Activated naive CD4-positive, alpha-beta T cell treated with Interleukin-2 at 50 U/mL for 16 hours (primary cell): Measurements from ENCODE around the gene PPHLN1.

ENCODE experiments used
- DNase-seq: peaks from one replicate; pipeline ENCODE4 v3.0.0-alpha.2; 2020

PPHLN1 gene, protein sequence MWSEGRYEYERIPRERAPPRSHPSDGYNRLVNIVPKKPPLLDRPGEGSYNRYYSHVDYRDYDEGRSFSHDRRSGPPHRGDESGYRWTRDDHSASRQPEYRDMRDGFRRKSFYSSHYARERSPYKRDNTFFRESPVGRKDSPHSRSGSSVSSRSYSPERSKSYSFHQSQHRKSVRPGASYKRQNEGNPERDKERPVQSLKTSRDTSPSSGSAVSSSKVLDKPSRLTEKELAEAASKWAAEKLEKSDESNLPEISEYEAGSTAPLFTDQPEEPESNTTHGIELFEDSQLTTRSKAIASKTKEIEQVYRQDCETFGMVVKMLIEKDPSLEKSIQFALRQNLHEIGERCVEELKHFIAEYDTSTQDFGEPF

DNA sequence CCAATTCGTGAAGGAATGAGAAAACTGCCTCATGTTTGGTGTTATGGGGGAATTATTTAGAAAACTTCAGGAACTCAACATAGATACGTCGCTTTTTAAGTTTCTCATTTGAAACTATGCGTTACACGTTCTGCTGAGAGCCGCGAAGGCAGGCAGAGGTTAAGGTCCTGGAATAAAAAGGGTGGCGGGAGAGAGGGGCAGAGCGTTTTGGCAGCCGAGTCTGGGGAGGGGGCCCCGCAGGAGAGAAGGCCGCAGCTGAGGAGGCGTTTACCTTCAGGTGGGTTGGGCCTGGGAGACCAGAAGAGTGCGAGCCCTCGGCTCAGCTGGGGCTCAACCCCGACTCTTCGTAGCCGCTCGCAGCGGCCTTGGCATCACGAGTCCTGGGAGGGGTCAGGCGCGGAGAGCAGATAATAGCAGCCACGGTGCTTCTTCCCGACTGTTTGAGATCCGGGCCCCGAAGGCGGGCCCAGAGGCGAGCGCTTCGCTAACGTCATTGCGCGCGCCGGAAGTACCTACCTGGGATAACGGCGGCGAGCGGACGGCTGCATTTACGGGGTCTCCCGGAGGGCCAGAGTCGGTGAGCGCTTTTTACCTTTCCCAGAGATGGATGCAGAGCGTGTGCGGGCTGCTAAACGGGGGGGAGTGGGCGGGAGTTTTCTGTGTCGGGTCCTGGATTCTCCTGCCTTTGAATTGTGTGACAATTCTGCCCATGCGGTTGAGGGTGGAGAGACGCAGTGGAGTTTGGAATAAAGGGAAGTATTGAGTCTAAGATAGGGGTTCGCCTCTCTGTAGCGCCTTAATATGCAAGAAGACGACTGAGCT, at the start of gene PPHLN1, which contains the start of gene ZCRB1:
Gene PPHLN1, plus strand, starts transcription at position 515 of the 822 bp plus-strand sequence. CDS start 9,736 bp downstream, outside the sequence.
Gene ZCRB1, minus strand, starts transcription at position 442 of the 822 bp plus-strand sequence. CDS start 1,992 bp downstream, outside the sequence.
- DNase-seq: peak; percentile 82

DNA sequence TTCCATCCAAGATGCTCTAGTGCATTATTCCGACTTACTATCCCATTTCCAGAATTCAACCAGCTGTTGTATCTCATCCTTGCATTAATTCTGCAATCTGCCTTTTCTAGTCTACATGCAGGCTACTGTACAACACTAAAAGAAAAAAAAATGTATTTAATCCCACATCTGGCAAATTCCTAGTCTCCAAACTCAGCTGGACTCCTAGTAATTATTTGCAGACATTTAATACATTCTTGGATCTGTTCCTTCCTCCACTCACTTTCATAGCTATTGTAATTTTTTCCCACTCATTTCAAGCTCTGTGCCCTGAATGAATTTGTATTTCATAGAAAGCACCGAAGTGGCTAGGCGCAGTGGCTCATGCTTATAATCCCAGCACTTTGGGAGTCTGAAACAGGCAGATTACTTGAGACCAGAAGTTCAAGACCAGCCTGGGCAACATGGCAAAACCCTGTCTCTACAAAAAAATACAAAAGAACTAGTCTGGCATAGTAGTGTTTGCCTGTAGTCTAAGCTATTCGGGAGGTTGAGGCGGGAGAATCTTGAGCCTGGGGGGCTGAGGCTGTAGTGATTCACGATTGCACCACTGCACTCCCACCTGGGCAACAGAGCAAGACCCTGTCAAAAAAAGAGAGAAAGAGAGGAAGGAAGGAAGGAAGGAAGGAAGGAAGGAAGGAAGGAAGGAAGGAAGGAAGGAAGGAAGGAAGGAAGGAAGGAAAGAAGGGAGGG, 48.4 kb upstream of the PPHLN1 start:
- no peak for DNase-seq

DNA sequence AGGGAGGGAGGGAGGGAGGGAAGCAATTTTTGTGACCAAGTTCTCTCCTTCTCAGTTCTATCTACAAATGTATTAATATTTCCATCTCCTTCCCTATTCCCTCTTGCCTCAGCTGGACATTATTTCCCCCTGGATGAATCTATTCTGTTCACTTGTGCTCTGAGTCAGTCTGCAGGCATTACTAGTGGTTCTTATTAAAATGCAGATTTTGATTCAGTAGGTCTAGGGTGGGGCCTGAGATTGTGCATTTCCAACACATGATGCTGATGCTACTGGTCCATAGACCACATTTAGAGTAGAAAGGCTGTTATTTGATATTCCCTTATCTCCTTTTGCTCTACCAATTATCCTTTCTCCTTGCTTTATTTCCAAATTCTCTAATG, 47.8 kb upstream of the PPHLN1 start:
- DNase-seq: no peak

DNA sequence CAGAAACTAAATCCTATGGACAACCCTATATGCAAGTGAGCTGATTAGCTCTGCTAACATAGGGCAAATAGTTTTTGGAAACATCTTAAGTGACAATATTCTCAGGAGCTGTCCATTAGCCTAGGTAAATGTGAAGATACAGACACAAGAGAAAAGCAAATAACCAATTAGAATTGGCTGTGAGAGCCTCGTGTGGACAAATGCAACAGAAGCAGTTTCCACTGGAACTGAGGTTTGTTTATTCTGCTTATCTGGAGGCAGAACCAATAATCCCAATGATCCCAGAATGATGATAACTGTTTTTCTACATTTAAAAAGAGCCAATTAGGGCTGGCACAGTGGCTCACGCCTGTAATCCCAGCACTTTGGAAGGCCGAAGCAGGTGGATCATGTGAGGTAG, 44.7 kb upstream of the PPHLN1 start:
- no peak for DNase-seq

DNA sequence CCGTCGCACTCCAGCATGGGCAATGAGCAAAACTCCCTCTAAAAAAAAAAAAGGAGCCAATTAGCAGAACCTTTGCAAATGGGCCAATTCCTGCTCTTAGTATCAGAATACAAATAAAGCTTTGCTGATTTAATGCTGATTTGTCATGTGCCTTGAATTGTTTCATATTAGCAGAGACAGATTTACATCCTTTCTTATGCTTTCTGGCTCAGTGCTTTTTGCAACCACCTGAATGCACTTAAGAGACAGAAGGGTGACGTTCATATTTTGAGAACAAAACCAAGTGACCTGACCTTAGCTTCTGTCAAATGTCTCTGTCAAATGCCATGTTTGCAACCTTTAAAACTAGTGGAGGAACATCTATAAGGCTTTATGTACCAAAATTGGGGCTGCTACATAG, 44.1 kb upstream of the PPHLN1 start:
- no peak for DNase-seq

DNA sequence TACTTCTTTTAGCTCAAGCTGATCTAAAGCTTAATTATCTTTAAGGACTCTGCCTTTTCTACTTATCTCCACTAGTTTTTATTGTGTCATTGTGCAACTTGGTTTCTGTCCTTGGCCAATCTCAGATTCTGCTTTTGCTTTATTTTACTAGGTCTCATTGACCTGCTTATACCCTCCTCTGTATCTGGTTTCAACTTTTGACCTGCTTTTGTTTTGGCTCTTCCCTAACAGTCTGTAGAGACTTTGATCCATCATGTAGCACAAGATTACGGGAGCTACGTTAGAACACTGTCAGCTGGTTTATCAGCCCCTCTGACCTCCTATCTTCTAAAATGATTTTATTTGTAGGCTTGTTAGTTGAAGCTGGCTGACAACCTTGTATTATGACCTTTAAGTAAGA, 43.7 kb upstream of the PPHLN1 start:
- no peak for DNase-seq

DNA sequence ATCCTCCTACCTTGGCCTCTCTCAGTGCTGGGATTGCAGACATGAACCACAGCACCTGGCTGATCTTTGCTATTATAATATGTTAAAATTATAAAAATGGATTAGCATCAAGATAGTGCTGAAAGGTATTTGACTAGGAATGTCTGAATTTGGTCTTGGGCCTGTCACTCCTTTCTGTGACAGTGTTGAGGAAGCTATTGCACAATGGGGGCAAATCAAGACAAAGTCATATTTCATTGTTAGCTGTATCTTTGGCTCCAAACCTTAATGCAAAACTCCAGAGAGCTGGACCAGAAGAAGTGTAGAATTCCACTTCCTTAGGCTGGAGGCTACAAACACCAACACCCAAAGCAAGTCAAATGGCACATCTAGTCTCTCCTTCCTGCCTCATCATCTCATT, 42.2 kb upstream of the PPHLN1 start:
- no peak for DNase-seq

DNA sequence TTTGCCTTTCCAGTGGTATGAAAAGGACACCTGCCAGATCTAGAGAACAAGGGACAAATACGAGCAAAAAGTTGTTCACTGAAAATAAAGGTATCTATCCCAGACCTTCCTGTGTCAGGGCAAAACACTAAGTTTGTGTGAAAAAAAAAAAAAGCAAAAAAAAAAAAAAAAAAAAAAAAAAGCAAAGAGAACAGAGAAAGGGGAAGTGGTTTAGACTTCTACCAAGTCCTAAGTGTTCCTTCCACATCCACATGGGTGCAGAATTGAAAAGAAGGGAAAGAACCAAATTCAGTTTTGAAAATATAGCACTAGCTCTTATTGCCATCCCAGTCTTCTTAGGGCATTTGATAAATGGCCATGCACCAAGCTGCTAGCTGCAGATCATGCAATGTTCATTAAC, 41.8 kb upstream of the PPHLN1 start:
- no peak for DNase-seq

DNA sequence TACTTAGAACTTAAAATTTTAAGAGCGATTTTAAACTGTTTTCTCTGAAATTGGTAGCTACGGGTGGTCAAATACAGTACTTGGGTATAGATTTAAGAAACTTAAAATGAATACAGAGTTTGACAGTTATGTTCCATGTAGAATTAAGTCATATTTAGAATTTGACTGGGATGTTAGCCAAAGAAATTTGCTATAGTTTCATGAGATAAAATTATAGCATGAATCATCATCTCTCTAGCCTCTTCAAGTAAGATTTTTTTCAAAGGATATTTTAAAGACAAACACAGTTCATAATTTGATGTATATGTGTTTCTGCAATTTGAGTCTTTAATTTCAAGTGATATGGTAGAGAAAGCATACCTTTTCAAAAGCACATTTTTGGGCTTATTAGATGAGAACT, 41.1 kb upstream of the PPHLN1 start:
- DNase-seq: no peak

DNA sequence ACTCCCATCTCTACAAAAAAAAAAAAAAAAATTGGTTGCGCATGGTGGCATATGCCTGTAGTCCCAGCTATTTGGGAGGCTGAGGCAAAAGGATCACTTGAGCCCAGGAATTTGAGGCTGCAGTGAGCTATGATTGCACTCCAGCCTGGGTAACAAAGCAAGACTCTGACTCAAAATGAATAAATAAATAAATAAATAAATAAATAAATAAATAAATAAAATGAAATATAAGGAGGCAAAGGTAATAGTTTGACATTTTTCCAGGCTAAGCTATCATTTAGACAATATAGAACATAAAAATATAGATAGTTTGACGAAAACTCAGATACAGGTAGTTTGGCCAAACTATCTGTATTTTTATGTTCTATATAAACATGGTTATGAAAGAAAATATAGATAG, 40.5 kb upstream of the PPHLN1 start:
- DNase-seq: no peak

DNA sequence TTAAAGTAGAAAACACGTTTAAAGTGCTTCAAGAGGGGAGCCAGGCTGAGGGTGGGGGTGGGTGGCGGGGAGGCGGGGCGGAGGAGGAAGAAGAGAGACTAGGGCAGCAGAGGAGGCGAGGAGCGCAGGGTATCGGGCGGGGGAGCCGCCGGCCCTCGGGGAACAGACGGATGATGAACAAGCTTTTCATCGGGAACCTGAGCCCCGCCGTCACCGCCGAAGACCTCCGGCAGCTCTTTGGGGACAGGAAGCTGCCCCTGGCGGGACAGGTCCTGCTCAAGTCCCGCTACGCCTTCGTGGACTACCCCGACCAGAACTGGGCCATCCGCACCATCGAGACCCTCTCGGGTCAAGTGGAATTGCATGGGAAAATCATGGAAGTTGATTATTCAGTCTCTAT, 39.2 kb upstream of the PPHLN1 start:
- DNase-seq: no peak

DNA sequence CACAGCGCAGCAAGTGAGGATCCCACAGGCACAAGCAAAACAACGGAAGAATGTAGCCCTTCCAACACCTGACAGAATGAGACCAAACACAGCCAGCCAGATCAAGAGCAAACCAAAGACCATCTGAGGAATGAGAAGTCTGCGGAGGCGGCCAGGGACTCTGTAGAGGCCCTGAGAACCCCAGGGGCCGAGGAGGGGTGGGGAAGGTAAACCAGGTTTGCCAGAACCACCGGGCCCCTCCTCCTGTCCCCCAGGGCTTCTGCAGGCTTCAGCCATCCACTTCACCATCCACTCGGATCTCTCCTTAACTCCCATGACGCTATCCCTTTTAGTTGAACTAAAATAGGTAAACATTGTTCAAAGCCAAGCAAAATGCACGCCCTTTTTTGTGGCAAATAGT, 37.4 kb upstream of the PPHLN1 start:
- DNase-seq: no peak

DNA sequence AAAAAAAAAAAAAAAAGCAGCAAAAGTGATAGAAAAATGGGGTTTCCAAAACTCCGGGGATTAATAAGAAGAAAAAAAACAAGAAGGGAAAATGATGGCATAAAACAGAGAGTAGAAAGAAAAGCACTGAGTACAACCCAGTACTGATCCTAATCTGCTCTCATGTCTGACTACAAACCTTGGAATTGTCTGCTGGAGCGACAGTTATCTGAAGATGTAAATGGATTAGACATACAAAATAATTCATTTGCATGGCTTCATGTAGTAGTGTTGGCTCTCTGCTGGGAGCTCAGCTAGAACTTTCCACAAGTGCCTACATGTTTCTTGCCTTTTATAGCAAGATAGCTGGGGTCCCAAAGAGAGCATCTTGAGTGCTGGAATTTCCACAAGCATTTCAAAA, 34.3 kb upstream of the PPHLN1 start:
- DNase-seq: no peak

DNA sequence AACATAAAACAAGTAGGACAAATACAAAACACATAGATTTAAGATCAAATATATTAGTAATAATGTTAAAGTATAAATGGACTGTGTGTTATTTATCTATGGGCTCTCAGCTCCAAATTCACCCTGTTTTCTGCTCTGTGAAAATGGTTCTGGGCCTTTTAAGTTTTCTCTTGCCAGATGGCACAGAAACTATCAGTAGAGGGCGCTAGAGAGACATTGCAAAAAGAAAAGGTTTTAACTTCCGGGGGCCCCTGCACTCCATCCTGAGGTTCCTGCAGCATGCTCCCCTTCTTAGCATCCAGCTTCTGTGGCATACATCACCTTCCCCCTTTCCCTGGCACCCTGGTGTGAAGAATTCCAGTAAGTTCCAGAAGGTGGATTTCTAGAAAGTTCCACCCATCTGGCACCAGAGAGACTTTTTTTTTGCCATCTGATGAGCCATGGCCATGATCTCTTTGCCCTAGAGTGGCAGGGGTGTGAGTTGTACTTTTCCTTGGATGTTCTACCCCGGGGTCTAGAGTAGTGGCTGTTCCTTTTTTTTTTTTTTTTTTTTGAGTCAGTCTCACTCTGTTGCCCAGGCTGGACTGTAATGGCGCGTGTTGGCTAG, 29.4 kb upstream of the PPHLN1 start:
- no peak for DNase-seq

DNA sequence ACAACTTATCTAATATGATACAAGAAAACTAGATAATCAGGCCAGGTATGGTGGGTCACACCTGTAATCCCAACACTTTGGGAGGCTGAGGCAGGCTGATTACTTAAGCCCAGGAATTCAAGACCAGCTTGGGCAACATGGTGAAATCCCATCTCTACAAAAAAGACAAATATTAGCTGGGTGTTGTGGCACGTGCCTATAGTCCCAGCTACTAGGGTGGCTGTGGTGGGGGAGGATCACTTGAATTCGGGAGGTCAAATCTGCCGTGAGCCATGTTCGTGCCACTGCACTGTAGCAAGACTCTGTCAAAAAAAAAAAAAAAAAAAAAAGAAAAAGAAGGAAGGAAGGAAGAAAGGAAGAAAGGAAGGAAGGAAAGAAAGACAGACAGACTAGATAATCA, 27.1 kb upstream of the PPHLN1 start:
- DNase-seq: no peak

DNA sequence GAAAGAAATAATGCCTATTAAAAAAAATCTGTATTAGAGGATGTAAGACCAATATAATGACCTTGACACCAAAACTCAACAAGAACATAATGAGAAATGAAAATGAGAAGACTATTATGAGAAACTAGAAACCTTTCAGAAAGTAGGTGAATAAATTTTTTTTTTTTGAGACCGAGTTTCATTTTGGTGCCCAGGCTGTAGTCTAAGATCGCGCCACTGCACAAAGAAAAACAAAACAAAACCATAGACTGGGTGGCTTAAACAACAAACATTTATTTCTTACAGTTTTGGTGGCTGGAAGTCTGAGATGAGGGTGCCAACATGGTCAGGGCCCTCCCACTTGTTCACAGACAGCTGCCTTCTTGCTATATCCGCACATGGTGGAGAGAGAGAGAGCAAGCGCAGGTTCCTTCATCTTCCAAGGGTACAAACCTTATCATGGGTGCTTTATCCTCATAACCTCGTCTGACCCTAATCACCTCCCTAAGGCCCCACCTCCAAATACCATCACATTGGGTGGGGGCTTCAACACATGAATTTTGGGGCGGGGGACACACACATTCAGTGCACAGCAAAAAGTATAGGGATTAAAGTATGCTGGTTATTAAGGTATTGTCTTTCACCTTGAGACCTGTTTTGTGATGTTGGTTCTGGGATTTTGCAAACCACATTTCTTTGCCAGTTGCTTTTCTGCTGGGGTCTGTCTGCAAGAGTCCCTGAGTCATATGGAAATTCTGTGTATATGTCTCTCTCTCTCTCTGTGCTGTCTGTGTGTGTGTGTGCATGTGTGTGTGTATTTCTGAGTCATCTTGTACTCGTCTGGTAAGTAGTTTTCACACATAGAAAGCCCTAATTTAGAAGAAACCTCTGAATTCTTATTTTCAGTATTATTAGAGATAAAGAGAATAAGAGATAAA, 26.3 kb upstream of the PPHLN1 start:
- DNase-seq: peak; percentile 78

DNA sequence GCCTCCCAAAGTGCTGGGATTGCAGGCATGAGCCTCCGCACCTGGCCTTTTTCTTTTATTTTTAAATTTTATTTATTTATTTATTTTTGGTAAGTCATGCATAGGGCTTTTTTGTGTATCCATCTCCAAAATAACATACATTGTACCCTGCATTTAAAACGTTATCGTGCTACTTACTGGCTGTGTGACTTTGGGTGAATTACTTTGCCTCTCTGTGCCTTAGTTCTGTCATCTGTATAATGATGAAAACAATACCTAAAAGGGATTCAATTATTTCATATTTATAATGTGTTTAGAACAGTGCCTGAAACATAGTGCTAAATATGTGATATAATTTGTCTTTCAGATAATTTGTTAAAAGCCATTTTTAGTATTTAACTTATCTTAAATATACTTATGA, 19.7 kb upstream of the PPHLN1 start:
- no peak for DNase-seq

DNA sequence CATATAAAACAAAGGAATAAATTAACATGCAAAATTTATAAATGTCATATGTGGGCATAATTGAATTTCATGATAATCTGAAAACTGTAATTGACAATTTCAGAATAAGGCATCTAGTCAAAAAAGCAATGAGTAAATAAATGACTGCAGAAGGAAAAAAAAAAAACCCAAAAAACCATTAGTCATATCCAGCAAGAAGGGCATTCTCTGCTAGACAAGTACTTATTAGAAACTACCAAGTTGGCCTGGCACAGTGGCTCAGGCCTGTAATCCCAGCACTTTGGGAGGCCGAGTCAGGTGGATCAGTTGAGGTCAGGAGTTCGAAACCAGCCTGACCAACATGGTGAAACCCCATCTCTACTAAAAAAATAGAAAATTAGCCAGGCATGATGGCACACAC, 17.6 kb upstream of the PPHLN1 start:
- DNase-seq: no peak

DNA sequence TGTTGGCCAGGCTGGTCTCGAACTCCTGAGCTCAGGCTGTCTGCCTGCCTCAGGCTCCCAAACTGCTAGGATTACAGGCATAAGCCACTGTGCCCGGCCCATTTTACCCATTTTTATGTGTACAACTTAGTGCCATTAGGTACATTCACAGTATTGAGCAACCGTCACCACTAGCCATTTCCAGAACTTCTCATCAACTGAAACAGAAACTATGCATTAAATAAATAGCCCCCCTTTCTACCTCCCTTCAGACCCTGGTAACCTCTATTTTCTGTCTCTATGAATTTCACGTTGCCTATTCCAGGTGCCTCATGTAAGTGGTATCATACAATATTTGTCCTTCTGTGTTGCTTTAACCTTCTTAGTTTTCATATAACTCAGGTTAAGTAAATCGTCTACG, 16.0 kb upstream of the PPHLN1 start:
- no peak for DNase-seq

DNA sequence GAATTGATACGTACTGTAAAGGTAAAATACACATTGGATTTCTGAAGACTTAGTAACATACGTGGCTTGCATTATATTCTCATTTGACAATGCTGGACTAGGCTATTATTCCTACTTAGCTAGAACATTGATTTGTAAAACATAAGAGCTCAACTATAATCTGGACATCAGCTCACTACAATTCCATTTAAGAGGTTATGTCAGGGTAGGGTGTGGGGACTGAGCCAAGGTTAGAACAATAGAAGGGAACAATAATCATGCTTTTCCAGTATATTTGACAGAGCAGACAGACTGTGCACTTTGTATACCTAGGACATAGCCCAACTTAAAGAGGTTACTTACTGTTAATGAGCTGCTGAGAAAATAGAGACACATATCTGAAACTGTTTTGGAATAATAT, 10.9 kb upstream of the PPHLN1 start:
- no peak for DNase-seq

DNA sequence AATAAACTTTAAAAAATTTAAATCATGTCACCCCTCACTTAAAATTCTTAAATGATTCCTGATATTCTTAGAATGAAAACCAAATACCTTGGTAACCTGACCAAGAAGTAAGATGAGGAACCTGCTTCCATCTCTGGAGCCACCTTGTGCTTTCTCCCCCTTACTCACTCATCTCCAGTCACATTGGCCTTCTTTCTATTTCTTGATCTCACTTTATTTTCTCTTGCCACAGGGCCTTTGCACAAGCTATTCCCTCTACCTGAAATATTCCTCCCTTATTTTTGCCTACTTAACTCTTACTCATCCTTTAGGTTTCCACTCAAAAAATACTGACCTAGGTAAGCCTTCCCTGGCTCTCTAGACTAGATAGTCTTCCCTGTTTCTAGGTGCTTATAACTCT, 5.2 kb upstream of the PPHLN1 start:
- no peak for DNase-seq

DNA sequence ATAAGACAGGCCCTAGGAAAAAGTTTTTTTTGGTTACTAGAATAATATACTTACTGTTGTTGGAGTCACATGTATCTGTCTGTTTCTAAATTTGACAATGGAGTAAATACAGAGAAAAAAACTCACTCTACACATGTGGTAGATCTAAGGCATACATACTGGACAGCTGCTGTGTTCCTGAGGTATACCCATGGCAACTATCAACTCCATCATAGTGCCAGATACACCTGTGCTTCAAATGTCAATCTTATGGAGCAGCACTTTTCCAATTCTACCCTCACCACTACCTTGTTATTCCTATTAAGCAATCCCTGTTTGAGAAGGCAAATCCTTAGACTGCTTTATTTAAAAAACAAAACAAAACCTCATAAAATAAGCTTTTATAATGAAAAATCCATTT, 3.4 kb upstream of the PPHLN1 start:
- no peak for DNase-seq
